Measurements from ENCODE around the gene HCN2.

HCN2 gene

GRCh38 chr19:589693-590395 lies at the start of gene HCN2:
Gene HCN2, plus strand, starts transcription at chr19:589881. Its CDS starts 65 bp downstream, at chr19:589946.
- H3K4me3 ChIP-seq (ENCODE audit: insufficient read depth, low read length, poor library complexity, severe bottlenecking) = no peak within 1 kb of the TSS
- no peak within 1 kb of the TSS for H3K4me2 ChIP-seq (ENCODE audit: low read depth, low read length, poor library complexity, severe bottlenecking)

GRCh38 chr19:540867-541637 lies 48.6 kb upstream of the HCN2 start:
- Histone ChIP-seq H3K27me3 (ENCODE audit: low read length) (no peaks in the 10 kb centered on the region), H3K27ac (ENCODE audit: low read depth, low read length) (no peak overlapping the region), H3K9ac (ENCODE audit: low read length) (no peak overlapping the region), H3K4me2 (ENCODE audit: low read depth, low read length, poor library complexity, severe bottlenecking) (no peak overlapping the region), H3K4me3 (ENCODE audit: insufficient read depth, low read length, poor library complexity, severe bottlenecking) (no peak overlapping the region), H2AFZ (ENCODE audit: low read depth, low read length, severe bottlenecking) (no peak overlapping the region), H3K9me2 (replicated peaks; ENCODE audit: insufficient read depth, low read length) (no peaks in the 10 kb centered on the region), H3K79me2 (ENCODE audit: insufficient read depth, low read length) (no peaks in the 10 kb centered on the region), H3F3A (ENCODE audit: insufficient read depth) (no peaks in the 10 kb centered on the region), H3K9me3 (ENCODE audit: insufficient read depth, low read length) (no peaks in the 10 kb centered on the region), H4K20me1 (ENCODE audit: low read depth, low read length) (no peaks in the 10 kb centered on the region), H3K36me3 (ENCODE audit: low read length) (no peaks in the 10 kb centered on the region)
- TF ChIP-seq CTCF (IDR thresholded peaks at IDR 0.05; ENCODE audit: insufficient read depth, low read length, poor library complexity, severe bottlenecking) = no peak
- TF ChIP-seq EZH2phosphoT487 (conservative IDR thresholded peaks at IDR 0.05; ENCODE audit: low read length) = no peak

More at GRCh38 chr19:589693-590395, at the start of gene HCN2:
- no peak for TF ChIP-seq CTCF (IDR thresholded peaks at IDR 0.05; ENCODE audit: insufficient read depth, low read length, poor library complexity, severe bottlenecking)
- Histone ChIP-seq H2AFZ (ENCODE audit: low read depth, low read length, severe bottlenecking) (no peak within 1 kb of the TSS), H3F3A (ENCODE audit: insufficient read depth) (no peaks in the 10 kb centered on the region), H3K9ac (ENCODE audit: low read length) (no peak within 1 kb of the TSS), H3K27me3 (ENCODE audit: low read length) (no peaks in the 10 kb centered on the region), H3K36me3 (ENCODE audit: low read length) (no peaks in the 10 kb centered on the region), H3K79me2 (ENCODE audit: insufficient read depth, low read length) (no peaks in the 10 kb centered on the region), H4K20me1 (ENCODE audit: low read depth, low read length) (no peaks in the 10 kb centered on the region), H3K9me3 (ENCODE audit: insufficient read depth, low read length) (no peaks in the 10 kb centered on the region), H3K9me2 (replicated peaks; ENCODE audit: insufficient read depth, low read length) (no peaks in the 10 kb centered on the region), H3K27ac (ENCODE audit: low read depth, low read length) (no peak within 1 kb of the TSS)

- no peak overlapping the region for H3K4me2 ChIP-seq (ENCODE audit: low read depth, low read length, poor library complexity, severe bottlenecking)
- no peak overlapping the region for H3K4me3 ChIP-seq (ENCODE audit: insufficient read depth, low read length, poor library complexity, severe bottlenecking)
- no peaks in the 10 kb centered on the region for H3K9me2 ChIP-seq (replicated peaks; ENCODE audit: insufficient read depth, low read length)
- H3K9ac ChIP-seq (ENCODE audit: low read length) = no peak overlapping the region
- no peaks in the 10 kb centered on the region for H3F3A ChIP-seq (ENCODE audit: insufficient read depth)
- H3K27ac ChIP-seq (ENCODE audit: low read depth, low read length) = no peak overlapping the region
- no peaks in the 10 kb centered on the region for H4K20me1 ChIP-seq (ENCODE audit: low read depth, low read length)
- H3K9me3 ChIP-seq (ENCODE audit: insufficient read depth, low read length) = no peaks in the 10 kb centered on the region
- no peaks in the 10 kb centered on the region for H3K79me2 ChIP-seq (ENCODE audit: insufficient read depth, low read length)
- H3K27me3 ChIP-seq (ENCODE audit: low read length) = no peaks in the 10 kb centered on the region
- no peak for TF ChIP-seq CTCF (IDR thresholded peaks at IDR 0.05; ENCODE audit: insufficient read depth, low read length, poor library complexity, severe bottlenecking)
- H3K36me3 ChIP-seq (ENCODE audit: low read length) = no peaks in the 10 kb centered on the region
- no peak overlapping the region for H2AFZ ChIP-seq (ENCODE audit: low read depth, low read length, severe bottlenecking)
These were observed 48.0 kb upstream of the HCN2 start for GRCh38 chr19:541699-542098.
